GM18507 (cell line): ENCODE measurements around the gene RETN.

Experiments used
- DNase-seq: peaks from one replicate; pipeline ENCODE4 v3.0.0; 2011; ENCODE audit warnings: low read depth; ENCODE audit not compliant: insufficient read length; ENCODE audit errors: extremely low spot score
- FAIRE-seq: peaks from 2 replicates; lab custom pipeline; 2011; peaks lifted over from hg19 to GRCh38; lab: Jason Lieb, UNC

Gene RETN, protein sequence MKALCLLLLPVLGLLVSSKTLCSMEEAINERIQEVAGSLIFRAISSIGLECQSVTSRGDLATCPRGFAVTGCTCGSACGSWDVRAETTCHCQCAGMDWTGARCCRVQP

DNA sequence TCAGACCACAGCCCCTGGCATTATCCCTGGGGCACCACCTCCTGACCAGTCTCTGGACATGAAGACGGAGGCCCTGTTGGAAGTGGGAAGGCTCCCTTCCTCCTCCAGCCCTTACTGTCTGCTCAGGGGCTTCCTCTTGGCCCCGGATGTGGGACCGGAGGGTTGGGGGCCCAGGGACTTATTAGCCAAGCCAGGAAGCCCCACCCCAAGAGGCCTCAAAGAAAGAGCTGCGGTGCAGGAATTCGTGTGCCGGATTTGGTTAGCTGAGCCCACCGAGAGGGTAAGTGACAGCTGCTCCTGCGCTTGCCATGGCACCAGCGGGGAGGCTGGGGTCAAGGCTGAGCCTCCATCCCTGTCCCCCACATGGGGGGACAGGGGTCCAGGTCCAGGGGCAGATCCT is at the start of gene RETN:
Gene RETN, plus strand, starts transcription at position 208 of the 400 bp plus-strand sequence. CDS start 278 bp downstream, outside the sequence.
- no peak for FAIRE-seq

DNA sequence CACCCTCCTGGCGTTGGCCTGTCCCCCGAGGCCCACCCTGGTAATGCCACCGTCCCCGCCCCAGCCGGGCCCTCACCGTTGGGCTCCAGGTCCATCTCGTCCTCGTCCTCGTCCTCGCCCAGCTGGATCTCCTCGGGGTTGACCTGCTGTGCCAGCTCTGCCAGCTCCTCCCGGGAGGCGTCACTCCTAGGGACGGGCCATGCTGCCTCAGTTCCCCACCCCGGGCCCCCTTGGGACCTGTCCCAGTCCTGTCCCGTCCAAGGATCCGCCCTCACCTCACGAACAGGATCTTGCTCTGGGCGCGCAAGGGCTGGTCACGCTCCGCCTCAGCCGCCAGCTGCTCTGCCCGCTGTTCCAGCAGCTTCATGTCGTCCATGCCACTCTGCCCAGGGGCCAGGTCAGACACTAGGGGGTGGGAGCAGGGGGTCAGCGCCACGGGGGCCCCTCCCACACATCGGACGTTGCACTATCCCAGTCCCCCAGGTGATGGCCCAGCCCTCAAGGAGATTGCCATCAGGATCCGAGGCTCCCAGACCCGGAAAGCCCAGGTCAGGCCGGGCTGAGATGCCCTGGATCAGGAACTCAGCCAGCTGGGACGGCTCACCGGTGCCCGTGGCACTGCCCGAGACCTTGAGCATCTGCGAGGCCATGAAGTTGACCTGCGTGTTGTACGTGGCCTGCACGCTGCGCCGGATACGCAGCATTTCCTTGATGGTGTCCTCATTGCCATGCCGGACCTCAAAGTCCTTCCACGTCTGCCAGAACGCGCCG is 49.0 kb upstream of the RETN start:
- DNase-seq: no peak
- no peak for FAIRE-seq

More for the DNA sequence above, at the start of gene RETN:
- DNase-seq: no peak

DNA sequence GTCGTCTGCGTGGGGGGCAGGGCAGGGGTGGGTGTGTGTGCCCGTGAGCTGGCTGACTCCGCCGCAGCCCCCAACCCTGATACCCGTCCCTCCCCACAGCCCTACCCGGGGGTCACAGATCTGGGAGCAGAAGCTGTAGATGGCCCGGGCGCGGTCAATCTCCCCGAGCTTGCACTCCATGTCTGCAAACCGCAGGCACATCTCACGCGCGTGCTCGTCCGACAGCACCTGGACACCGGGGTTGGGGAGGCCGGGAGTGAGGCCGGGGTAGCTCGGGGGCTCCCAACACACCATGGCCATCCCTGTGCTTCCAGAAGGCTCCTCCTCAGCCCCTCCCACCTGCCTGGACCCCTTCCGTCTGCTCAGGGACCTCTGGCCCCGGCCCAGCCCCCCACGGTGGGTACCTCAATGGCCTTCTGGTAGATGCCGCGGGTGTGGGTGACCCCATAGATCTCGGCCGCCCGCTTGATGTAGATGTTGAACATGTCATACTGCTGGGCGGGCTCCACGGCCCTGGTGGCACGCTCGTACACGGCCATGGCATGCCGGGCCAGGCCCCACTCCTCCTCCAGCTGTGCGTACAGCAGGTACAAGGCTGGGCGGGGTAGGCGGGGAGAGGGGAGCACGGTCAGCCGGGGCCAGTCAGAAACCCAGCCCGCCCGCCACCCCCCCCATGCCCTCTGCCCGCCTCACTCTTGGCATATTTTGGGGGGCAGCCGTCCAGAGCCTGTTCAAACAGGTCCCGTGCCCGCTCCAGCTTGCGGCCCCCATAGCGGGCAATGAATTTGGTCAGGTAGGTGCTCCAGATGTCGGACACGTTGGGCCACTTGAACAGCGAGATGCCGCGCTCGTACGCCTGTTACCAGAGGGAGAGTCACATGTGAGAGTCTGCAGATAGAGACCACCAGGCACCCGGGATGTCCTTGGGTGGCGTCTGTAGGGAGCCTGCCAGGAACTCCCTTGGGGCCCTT is 48.1 kb upstream of the RETN start:
- FAIRE-seq (no peak), DNase-seq (no peak)

DNA sequence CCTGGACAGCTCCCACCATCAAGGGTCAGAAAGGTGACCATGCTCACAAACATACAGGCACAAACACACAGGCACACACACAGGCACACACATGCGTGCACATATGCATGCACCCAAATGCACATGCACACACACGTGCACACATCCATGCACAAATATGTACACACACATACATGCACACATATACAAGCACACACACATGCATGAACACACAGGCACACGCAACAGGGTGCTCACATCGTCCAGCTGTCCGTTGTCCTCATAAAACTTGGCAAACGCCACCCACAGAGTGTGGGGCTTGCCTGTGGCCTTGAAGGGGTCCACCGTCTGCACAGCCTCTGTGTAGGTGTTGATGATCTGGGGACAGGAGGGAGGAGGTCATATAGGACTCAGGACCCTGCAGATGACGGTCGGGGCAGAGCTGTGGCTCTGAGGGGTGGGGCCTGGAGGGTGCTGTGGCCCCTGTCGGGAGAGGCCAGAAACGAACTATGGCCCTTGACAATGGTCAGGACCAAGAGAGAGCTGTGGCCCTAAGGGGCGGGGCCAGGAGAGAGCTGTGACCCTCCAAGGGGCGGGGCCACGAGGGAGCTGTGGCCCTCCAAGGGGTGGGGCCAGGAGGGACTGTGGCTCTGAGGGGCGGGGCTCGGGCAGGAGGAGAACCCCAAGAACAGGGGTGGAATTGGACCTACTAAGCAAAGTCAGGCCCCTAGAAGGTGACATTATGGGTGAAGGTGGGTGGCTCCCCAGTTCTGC is 45.7 kb upstream of the RETN start:
- DNase-seq: no peak
- no peak for FAIRE-seq

DNA sequence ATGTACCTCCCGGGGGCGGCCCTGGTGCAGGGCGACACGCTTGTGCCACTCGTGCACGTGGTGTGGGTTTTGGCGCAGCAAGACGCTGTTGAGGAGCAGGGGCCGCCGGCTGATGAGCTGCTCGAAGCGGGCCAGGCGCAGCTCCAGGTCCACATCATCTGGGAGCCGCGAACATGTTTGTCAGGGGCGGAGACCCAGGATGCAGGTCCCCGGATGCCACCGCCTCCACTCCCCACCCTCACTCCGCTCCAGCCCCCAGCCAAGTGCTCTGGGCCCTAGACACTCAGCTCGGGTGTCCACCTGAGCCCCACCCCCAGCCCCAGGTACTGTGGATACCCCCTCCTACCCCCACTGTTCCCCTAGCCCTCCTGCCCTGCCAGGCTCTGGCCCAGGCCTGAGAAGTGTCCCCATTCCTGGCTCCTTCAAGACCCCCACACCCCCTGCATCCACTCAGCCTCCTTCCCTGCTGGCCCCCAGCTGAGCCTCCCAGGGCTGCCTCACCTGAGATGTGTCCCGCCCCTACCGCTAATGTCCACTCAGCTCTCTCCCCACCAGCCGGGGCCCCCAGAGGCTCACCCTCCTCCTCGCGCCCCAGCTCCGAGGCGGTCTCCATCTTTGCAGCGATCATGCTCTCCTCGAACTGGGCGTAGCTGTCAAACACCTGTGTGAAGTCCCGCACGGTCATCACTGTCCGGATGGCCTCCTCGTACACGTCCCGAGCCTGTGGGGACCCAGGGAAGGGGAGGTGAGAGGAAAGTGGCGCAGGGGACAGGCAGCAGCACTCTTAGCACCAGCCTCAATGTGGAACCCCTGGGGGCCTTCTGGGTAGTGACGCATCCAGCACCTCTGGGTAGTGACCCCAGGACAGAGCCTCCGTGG is 44.9 kb upstream of the RETN start:
- DNase-seq (no peak), FAIRE-seq (no peak)

DNA sequence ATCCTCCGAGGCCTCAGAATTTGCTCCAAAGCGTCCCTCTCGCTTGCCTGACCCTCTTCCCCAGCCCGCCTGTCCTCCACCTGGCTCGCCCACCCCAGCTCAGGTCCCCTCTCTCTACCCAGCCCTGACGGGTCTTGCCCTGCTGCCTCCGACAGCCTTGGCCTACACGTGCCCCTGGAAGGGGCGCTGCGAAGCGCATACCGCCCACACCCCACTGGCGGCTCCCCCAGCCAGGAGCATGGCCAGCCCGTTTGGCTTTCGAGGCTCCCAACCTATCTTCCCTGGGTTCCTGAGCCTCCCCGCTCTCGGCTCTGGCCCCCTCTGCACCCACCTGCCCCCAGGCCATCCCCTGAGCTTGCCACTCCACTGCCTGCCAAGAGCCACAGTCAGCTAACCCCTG is 44.0 kb upstream of the RETN start:
- FAIRE-seq: no peak
- DNase-seq: no peak

DNA sequence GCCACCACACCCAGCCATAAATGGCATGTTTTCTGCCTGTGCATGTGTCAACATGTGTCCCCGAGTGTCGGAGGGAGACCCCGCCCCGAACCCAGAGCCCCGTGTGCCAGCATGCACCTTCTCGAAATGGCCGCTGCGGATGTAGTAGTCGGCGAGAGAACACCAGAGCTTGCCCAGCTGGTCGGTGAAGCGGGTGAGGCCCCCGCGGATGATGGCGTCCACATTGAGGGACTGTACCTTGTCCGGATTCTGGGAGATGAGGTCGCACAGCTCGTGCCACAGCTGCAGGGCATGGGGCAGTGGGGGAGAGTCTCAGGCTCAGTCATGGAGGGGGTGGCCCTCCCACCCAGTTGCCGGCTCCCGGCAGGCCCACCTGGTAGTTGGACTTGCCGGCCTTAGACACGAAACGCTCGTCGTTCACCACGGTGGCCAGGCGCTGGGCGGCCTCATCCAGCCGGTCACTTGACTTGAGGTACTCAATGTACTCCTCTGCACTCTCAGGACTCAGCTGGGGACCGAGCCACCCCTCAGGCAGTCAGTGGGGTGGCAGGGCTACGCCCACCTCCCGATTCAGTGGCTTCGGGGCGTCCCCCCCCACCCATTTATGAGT is 43.0 kb upstream of the RETN start:
- no peak for FAIRE-seq
- DNase-seq: no peak

DNA sequence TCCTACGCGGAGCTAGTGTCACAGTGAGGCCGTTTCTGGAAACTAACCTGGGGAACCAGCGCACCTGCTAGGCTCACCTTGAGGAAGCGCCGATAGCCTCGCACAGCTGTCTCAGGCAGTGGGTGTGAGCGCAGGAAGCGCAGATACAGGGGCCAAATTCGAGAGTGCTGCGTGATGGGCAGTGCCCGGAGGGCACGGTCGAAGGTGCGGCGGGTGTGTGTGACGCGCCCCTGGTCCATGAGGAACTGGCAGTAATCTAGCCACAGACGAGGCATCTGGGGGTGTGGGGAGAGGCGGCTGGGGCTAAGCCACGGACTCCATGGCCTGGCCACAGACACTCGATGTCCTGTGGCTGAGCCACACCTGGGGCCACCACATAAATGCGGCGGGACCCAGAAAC is 41.7 kb upstream of the RETN start:
- DNase-seq (no peak), FAIRE-seq (no peak)

DNA sequence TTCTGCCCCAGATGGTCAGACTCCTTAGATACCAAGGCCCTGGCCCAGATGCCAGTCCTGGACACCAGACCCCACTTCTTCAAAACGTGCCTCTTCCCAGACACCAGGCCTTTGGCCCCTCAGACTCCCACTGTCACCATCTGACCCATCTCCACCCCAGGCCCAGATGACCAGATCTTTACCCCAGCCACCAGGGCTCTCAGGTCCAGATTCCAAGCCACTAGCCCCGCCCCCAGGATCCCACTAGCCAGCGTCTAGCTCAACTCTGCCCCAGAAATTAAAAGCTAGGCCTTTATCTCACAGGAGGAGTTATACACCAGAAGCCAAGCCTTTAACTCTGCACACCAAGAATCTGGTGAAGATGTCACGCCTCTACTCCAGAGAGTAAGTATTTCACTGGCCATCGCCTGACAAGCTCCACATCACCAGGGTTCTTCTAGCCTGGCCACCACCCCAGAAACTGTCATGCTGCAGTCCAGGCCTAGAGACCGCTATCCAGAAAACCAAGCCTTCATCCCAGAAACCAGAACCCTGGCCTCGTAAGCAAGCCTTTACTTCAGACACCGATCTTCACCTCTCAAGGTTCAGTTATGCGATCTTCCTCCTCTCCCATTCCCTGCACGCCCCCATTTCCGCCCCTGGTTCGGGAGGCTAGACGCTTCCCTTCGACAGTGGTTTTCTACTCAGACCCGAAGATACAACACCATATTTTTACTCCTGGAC is 40.1 kb upstream of the RETN start:
- DNase-seq: no peak
- FAIRE-seq: no peak

DNA sequence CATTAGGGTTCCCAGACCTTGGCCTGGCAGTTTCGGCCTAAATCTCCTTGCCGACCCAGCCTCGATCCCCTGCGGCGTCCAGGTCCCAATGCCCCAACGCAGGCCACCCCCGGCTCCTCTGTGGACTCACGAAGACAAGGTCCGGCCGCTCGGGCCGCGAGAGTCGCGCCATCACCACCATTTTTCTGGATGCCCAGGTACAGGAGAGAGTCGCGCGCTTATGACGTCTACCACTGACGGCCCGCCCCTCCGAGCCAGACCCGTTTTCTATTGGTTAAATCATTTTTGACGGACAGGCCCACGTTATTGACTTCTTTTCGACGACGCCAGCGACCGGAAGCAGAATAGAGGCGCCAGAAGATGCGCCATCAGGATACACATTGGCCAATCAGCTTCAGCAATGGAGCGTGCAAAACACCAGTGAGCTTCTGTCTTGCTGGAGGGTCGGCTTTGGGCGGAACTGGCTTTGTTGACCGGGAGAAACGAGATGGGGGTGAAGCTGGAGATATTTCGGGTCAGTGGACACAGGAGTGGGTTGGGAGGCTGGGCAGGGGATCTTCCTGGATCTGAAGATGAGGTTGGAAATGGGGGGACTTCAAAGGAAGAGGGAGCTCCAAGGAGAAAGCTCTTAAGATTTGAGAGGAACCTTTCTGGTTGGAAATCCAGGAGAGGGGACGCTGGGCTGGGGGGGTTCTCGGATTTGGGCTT is 39.3 kb upstream of the RETN start, which contains the start of the genes PET100 and XAB2:
Gene PET100, plus strand, starts transcription at position 447 of the 708 bp plus-strand sequence. Its CDS starts 41 bp downstream, at position 488.
Gene XAB2, minus strand, starts transcription at position 199 of the 708 bp plus-strand sequence. Its CDS starts 18 bp downstream, at position 181.
- DNase-seq (peak; percentile 98), FAIRE-seq (peak; percentile 100)

DNA sequence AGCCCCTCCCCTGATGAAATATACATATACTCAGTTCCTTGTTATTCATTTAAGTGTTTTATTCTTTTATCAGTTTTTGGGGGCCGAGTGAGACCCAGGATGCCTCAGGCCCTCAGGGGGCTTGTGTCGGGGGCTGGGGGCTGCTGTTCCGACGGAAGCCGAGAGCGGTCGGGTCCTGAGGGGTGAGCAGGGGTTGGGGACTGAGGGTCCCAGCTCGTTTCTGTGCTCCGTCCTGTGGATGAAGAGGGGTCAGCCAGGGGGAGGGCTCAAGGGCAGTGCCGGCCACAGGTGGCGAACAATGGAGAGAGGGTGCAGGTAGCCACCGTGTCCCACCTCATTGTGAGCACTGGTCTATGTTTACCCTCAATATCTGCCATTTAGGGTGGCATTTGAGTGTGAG is 37.3 kb upstream of the RETN start:
- FAIRE-seq: no peak
- no peak for DNase-seq

DNA sequence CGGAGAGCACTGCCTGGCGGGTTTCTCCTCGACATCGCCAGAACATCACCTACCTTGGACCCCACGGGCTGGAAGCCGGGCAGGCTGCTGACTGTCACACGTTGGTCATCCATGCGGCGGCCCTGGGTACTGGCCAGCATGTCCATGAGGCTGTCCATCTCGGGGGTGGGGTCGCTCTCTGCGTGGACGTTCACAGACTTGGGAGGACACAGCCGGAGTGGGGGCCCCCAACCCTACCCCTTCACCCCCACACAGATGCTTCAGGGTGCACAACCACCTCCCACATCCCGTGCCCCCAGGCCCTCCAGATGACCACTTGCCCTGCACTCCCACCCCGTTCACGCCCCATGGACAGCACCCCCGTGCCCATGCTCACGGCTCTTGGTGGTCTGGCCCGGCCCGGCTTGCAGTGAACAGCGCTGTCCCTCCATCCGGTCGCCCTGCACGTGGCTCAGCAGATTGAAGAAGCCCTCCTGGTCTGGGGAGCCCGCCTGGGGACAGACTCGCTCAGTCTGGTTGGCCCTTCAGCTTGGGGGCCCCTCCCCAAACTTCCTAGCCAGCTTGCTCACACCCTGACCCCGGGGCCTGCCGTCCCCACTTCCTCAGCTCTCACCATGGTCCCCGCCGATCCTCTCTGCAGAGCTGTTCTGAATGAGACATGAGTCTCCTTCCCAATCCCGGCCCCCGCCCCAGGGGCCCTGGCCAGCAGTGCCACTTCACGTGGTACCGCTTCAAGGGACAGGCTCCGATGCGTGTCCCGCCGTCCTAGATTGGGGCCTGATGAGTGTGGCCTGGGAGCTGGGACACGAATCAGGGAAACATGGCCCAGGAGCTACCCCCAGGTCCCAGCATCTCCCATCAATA is 36.3 kb upstream of the RETN start:
- DNase-seq (no peak), FAIRE-seq (no peak)

DNA sequence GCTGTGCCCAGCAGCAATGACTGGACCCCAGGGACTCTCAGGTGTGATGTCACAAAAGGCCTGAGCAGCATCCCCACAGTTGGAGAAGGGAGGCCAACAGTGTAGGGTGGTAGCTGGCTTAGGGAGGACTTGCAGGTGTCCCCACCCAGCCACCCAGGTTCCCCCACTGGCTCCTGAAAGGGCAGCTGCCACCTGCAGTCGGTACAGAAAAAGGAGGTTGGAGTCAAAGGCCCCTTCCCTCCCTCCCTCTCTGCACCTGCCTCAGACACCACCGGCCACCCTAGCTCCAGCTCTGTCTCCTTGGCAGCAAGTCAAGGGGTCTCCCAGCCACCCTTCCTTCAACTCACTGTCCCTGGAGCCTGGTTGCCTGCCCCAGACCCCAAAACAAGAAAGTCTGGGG is 35.2 kb upstream of the RETN start, which contains the start of gene PCP2:
Gene PCP2, minus strand, starts transcription at position 22 of the 400 bp plus-strand sequence. CDS start 262 bp downstream, outside the sequence.
- no peak for FAIRE-seq
- DNase-seq: no peak

DNA sequence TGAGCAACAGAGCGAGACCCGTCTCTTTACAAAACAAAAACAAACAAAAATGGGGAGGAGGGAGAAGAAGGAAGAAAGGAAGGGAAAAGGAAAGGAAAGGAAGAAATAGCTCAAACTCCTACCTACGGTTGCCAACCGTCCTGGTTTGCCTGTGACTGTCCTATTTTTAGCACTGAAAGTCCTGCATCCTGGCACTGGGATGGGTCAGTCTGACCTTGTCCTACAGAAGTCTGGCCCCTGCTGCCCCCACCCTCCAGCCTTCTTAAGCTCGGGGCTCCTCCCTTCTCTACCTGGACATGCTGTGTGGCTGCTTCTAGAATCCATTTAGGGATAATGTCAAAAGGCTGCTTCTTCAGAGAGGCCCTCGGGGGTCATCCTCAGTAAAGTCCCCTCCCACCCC is 33.2 kb upstream of the RETN start:
- DNase-seq: no peak
- no peak for FAIRE-seq

DNA sequence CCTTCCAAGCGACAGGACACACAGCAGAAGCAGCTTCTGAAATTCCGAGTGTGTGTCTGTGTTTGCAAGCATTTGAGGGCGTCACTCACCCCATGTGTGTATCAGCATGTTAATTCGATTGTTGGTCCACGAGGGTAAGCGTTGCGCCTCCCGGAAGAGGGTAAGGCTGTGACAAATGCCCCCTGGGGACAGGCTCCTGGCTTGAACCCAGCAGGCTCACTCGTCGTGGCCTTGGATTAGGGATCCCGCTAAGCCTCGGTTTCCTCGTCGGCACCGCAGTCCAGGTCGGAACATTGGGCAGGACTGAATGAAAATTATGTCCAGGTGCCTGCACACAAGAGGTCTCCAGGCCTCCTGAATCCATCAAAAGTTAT is 32.5 kb upstream of the RETN start:
- no peak for FAIRE-seq
- no peak for DNase-seq
